ENCODE measurements around the gene ERG28.
"Not testable (repeated sequence)": the region's sequence is repeated elsewhere in the genome, so short reads cannot be mapped to it uniquely, and the experiment has no call there.

ERG28 gene

DNA sequence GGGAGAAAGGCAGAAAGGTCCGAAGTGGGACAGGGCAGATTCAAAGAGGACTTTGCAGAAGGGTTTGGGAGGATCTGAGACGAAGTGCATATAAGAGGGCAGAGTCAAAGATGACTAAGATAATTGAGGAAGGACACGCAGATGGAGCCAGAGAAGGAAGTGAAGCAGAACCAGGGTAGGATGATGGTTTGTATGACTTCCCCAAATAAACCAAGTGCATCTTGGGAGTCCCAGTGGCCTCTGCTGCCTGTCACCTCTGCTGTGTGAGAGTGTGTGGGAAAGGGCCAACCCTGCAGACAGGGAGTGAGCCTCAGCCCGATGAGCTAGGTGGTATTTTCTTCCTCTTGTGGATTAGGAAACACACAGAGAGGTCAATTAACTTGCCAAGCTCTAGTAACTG lies 45.5 kb downstream of the ERG28 start:
- no peak for DNase-seq

DNA sequence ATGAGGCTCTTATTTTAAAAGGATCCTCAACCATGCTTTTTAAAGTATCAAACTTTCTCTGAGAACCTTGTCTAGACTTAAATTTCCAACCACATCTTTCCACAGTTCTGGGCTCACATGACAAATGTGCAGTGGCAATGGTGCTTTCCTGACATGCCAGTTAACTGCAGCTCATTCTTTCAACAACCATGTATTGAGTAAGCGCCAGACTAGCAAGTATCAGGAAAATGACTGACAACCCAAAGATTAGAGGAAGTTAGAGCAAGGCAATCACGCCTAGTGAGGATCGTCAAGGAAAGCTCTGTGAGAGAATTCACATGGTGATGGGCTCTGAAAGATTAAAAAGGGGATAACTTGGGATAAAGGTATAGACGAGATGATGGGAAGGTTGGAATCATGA lies 46.5 kb downstream of the ERG28 start:
- no peak for DNase-seq

DNA sequence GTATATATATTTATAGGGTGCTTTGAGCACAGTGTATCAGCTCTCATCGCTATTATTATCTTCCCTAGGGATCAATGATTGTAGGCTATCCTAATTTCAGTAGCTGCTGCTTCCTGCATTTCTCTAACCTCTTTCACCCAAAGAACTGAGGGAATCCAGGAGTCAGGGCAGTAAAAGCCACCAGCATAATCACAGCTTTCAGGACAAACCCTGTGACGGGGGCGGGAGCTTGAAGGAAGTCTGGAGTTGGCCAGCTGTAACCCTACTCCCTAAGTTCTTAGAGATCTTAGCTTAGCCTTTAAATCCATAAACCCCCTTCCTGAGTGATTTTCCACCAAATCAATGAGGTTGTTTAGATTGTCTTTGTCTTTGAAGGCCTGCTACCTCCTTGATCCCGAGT lies 48.5 kb downstream of the ERG28 start:
- no peak for DNase-seq

DNA sequence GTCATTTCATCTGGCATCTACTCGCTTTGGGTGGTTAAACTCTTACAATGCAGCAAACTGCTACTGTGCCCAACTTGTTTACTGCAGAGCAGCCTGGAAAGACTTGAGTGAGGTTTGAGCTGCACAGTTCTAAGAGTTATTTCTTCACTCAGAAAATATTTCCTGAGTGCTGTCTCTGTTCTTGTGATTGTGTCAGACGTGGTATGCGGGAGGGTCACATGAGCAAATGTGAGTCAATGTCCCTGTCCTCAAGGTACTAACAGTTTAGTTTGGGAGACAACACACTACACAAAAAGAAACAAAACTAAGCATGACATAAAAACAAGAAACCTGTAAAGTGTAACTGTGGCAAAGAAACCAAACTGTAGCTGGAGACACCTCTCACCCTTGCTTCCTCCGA lies 49.8 kb downstream of the ERG28 start:
- DNase-seq: no peak

DNA sequence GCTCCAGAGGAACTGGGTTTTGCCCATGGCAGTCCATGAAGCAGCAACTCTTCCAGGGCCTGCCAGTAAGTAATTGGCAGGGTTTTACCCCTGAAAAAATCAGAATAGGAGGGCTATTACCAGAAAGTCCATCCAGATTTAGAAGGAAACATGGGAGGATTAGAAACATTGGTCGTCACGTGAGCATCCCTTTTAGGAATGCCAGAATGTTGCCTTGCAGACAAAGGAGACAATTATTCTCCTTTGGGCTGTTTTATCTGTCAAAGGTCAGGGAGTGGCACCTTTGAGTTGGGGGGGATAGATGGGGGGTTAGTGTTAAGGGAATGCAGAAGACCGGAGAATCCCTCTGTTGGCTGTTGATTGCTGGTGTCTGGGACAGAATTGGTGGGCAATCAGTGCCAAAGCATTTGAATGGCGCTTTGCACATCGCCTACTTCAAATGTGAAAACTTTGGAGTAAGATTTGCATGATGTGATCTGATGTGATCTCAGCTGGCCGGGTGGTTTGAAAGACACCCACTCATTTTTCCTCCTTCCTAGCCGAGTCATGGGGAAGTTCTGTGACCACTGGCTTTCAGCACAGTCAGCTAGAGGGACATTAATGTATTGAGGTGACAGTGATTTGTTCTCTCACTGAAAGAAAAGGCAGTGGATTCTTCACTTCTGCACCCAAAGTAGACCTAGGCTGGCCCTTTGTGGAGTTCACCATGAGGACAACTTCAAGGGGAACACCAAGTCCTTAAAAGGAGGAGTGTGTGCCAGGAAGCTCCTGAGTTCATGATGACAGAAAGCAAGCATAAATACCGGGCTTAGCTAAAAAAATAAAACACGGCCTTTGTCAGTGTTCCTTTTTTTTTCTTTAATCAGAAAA lies 50.8 kb downstream of the ERG28 start:
- DNase-seq: peak; percentile 11

DNA sequence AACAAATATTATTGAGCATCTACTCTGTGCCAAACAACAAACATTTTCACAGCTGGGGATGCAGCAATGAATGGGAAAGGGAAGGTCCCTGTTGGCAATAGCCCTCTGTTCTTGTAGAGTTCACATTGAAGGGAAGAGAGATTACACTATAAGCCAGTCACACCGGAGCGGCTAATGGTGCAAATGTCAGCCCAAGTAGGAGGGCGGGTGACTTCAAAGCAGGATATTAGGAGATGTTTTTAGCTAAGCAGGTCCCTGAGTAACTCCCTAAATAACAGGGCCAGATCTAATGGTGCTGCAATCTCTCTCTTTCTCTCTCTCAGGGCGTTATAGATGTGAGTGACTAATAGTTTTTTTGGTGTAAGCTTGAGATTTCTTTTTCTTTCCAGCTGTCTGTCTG lies 51.6 kb downstream of the ERG28 start:
- DNase-seq: no peak

DNA sequence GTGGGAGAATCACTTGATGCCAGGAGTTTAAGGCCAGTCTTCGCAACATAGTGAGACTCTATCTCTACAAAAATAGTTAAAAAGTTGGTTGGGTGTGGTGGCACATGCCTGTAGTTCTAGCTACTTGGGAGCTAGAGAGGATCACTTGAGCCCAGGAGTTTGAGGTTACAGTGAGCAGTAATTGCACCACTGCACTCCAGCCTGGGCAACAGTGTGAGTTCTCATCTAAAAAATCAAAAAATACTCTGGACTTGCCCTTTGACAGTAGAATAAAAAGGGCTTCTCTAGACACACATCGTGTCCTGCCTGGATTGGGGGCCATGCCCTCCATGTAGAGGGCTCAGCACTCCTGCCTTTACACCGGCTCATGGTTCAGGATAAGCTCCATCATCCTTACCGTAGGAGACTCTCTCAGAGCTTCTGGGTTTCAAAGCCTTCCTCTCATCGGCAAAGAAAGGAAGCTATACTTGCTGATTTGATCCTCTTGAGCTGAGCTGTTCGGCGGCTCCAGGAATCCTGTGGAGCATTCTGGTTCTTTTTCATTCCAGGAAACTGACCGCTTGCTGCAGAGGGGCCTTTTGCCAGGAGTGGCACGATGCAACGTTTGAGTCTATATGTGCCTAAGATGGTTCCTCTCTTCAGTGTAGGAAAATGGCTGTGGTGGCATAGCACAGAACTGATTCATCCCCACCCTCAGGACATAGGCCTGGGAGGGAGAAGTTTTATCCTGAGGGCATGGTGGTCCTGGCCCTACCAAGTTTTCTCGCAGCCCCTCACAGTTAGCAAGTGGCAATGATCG lies 52.6 kb downstream of the ERG28 start:
- no peak for DNase-seq

DNA sequence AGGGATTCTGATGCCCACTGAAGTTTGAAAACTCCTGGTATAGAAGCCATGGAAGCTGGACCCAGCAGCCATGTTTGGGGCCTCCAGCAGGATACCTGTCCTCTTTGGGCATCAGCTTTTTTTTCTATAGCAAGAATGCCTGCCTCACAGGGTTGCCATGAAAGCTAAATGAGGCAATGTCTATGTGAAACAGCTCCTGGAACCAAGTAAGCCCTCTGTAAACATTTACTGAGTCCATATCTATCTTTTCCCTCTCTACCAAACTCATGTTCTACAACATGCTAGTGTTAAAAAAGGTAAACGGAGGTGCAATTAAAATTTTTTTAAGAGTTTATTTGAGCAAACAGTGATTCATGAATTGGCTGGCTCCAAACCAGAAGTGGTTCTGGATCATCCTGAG lies 53.6 kb downstream of the ERG28 start:
- no peak for DNase-seq

DNA sequence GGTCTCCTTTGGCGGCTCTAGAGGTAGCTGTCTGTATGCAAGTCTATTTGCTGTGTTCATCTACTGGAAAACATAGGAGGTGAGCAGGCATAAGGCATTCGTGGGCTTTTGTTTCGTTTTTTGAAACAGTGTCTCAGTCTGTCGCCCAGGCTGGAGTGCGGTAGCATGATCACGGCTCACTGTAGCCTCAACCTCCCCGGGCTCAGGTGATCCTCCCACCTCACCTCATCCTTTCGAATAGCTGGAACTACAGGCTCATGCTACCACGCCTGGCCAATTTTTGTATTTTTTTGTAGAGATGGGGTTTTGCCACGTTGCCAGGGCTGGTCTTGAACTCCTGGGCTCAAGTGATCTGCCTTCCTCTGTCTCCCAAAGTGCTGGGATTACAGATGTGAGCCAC lies 54.8 kb downstream of the ERG28 start:
- DNase-seq: no peak

DNA sequence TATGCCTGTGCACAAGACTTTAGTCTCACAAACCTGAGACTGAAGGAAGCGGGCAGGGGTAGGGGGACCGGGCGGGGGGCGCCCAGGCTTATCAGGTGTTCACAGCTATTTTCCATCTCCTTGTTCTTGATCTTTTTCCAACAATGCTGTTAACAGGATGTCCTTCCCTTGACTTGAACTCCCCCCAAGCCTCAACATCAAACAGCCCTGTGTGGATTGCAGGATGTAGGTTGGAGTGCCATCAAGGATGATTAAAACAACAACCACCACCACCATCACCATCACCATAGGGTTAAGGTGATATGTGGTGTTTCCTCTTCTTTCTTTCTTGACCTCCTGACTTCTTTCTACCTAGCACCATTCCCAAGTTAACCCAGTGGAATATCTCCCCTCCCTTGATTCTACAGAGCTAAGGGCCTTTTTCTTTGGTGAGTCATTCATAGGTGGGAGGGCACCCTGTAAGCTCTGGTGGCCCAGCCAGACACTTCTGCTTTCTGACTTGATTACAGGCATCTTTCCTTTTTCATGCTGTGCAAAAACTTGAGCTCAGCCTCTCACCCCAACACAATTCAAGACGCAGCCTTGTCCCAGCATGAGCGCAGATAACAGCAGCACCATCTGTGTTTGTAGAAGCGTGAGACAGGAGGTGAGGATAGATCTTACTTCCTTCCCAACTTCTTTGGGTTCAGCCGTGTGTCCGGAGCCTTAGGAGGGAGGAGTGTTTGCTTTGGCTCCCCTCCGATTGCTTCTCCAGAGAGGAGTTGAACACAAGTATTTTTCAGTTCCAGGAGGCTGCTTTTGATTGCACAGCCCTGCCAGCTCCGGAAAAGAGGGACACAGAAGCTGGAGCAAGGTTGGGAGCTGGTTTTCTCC lies 55.5 kb downstream of the ERG28 start:
- no peak for DNase-seq

DNA sequence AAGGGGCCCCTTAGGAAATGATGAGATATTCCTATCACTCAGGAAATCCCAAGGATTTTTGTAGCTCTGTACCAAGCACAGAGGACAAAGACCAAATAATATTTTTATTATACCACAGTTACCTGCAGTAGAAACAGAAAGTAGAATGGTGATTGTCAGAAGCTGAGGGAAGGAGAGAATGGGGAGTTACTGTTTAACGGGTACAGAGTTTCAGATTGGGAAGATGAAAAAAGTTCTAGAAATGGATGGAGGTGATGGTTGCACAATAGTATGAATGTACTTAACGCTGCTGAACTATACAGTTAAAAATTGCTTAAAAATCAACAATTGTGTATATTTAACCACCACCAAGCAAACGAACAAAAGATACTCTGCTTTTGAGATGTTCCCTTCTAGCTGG lies 58.2 kb downstream of the ERG28 start:
- DNase-seq: no peak

DNA sequence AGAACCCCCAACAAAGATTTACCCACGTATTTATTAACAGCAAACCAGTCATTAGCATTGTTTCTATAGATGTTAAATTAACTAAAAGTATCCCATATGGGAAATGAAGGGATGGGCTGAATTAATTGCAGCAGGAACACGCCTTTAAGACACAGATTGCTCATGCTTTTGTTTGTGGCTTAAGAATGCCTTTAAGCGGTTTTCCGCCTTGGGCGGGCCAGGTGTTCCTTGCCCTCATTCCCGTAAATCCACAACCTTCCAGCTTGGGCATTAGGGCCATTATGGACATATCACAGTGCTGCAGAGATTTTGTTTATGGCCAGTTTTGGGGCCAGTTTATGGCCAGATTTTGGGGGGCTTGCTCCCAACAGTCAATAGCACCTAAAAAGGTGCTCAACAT lies 59.6 kb downstream of the ERG28 start:
- not testable (repeated sequence) for DNase-seq

DNA sequence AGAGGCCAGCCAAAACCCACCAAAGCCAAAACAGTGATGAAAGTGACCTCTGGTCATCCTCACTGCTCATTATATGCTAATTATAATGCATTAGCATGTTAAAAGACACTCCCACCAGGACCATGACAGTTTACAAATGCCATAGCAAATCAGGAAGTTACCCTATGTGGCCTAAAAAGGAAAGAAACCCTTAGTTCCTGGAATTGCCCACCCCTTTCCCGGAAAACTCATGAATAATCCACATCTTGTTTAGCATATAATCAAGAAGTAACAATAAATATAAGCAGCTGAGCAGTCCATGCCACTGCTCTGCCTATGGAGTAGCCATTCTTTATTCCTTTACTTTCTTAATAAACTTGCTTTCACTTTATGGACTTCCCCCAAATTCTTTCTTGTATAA lies 60.6 kb downstream of the ERG28 start:
- DNase-seq: not testable (repeated sequence)

All from eye (tissue), 1 donor.